Loucy (cell line): Measurements from ENCODE around the gene RNU11.
A peak's percentile ranks its signal among the peaks of the same experiment; 100 is the strongest.

Source experiments
- H2AFZ ChIP-seq: fragments of 200-600 bp; sonication (generic); 2 replicates; pipeline ENCODE4 v1.6.0; 2016; ENCODE audit warnings: antibody characterized with exemption, mild to moderate bottlenecking, low read length, moderate library complexity
- H3F3A ChIP-seq: fragments of 200-600 bp; 2 replicates; pipeline ENCODE4 v1.6.0; 2016; ENCODE audit warnings: antibody characterized with exemption, low read depth, mild to moderate bottlenecking
- H3K27me3 ChIP-seq: fragments of 200-600 bp; sonication (generic); 2 replicates; pipeline ENCODE4 v1.6.1; 2014; ENCODE audit warnings: low read length, mild to moderate bottlenecking; ENCODE audit not compliant: insufficient read depth, poor library complexity, severe bottlenecking
- H3K36me3 ChIP-seq: fragments of 200-600 bp; sonication (generic); 2 replicates; pipeline ENCODE4 v1.6.1; 2016; ENCODE audit warnings: low read length; ENCODE audit not compliant: insufficient read depth
- H3K4me1 ChIP-seq: fragments of 200-600 bp; sonication (generic); 2 replicates; pipeline ENCODE4 v1.5.1; 2014; ENCODE audit warnings: low read length, mild to moderate bottlenecking; ENCODE audit not compliant: insufficient read depth, poor library complexity, severe bottlenecking
- H3K4me2 ChIP-seq: fragments of 200-600 bp; sonication (generic); 2 replicates; pipeline ENCODE4 v1.6.0; 2014; ENCODE audit warnings: antibody characterized with exemption, low read length, low read depth, mild to moderate bottlenecking; ENCODE audit not compliant: poor library complexity, severe bottlenecking
- H3K4me3 ChIP-seq: fragments of 200-600 bp; sonication (generic); 2 replicates; pipeline ENCODE4 v1.5.1; 2014; ENCODE audit warnings: low read length, mild to moderate bottlenecking, mixed read lengths; ENCODE audit not compliant: poor library complexity, severe bottlenecking
- H3K79me2 ChIP-seq: fragments of 200-600 bp; sonication (generic); 2 replicates; pipeline ENCODE4 v1.6.1; 2014; ENCODE audit warnings: low read length; ENCODE audit not compliant: insufficient read depth
- H3K9ac ChIP-seq: fragments of 200-600 bp; sonication (generic); 2 replicates; pipeline ENCODE4 v1.6.0; 2014; ENCODE audit warnings: mild to moderate bottlenecking, low read depth, low read length, moderate library complexity; ENCODE audit not compliant: poor library complexity, severe bottlenecking
- H3K9me2 ChIP-seq: fragments of 200-600 bp; sonication (generic); replicated peaks from 2 replicates; pipeline ENCODE4 v1.6.1; 2016; ENCODE audit warnings: low read depth, low read length, mixed read lengths
- H3K9me3 ChIP-seq: fragments of 200-600 bp; sonication (generic); 2 replicates; pipeline ENCODE4 v1.6.1; 2014; ENCODE audit warnings: mild to moderate bottlenecking, antibody characterized with exemption, low read length, low read depth; ENCODE audit not compliant: insufficient read depth
- H4K20me1 ChIP-seq: fragments of 200-600 bp; sonication (generic); 2 replicates; pipeline ENCODE4 v1.6.0; 2014; ENCODE audit warnings: antibody characterized with exemption, low read length, mild to moderate bottlenecking; ENCODE audit not compliant: insufficient read depth, poor library complexity, severe bottlenecking
- EZH2phosphoT487 ChIP-seq: fragments of 200-600 bp; IDR thresholded peaks from 2 replicates; pipeline ENCODE4 v1.6.1; 2018; ENCODE audit warnings: antibody characterized with exemption, mild to moderate bottlenecking, moderate library complexity, borderline replicate concordance
- TF ChIP-seq, protein P1 (sequence below): fragments of 200-600 bp; sonication (generic); conservative IDR thresholded peaks from 2 replicates; pipeline ENCODE4 v1.5.1; 2014; ENCODE audit warnings: mild to moderate bottlenecking, antibody characterized with exemption, low read length

RNU11 gene

DNA sequence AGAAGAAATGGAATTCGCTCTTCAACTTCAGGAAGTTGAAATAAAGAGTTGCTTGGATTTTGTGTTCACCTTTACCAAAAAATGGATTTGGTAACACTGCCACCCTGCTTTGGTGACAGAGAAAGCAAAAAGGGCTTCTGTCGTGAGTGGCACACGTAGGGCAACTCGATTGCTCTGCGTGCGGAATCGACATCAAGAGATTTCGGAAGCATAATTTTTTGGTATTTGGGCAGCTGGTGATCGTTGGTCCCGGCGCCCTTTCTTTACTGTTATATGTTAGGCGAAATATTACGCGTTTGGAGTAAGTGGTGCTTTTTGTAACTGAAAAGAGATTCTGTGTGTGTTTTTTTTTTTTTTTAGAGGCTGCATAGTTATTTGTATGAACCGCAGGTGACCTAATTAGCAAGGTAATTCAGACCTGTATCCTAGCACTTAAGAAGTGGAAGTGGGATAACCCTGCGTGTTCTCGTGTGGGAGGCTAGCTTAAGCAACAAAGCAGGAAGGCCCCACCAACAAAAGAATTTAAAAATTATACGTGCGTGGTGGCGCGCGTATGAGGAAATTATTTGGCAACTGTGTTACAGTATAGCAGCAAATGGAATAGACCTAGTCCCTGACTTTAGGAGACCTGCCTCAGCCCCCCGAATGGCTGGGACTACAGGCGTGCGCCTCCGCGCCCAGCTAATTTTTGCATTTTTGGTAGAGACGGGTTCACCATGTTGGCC is at the start of gene RNU11:
RNU11 (plus strand) TSS at position 127 of the 725 bp plus-strand sequence.
- TF ChIP-seq, protein P1, sequence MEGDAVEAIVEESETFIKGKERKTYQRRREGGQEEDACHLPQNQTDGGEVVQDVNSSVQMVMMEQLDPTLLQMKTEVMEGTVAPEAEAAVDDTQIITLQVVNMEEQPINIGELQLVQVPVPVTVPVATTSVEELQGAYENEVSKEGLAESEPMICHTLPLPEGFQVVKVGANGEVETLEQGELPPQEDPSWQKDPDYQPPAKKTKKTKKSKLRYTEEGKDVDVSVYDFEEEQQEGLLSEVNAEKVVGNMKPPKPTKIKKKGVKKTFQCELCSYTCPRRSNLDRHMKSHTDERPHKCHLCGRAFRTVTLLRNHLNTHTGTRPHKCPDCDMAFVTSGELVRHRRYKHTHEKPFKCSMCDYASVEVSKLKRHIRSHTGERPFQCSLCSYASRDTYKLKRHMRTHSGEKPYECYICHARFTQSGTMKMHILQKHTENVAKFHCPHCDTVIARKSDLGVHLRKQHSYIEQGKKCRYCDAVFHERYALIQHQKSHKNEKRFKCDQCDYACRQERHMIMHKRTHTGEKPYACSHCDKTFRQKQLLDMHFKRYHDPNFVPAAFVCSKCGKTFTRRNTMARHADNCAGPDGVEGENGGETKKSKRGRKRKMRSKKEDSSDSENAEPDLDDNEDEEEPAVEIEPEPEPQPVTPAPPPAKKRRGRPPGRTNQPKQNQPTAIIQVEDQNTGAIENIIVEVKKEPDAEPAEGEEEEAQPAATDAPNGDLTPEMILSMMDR: 0 out of 2 replicates have a peak, but pooled peaks have one; percentile 20
- TF ChIP-seq EZH2phosphoT487: no peak
- Histone ChIP-seq H4K20me1 (no peaks in the 10 kb centered on the region), H3K4me1 (peaks cover 15% of the 10 kb centered on the region), H3K79me2 (no peaks in the 10 kb centered on the region), H3K9me3 (no peaks in the 10 kb centered on the region), H3K4me2 (peak within 1 kb of the TSS; percentile 68), H3K9ac (peak within 1 kb of the TSS; percentile 75), H3K9me2 (no peaks in the 10 kb centered on the region), H2AFZ (peak within 1 kb of the TSS; percentile 81), H3K36me3 (no peaks in the 10 kb centered on the region), H3K27me3 (no peaks in the 10 kb centered on the region), H3F3A (peaks cover 10% of the 10 kb centered on the region; the same call in 1 of the 2 replicates), H3K4me3 (peak within 1 kb of the TSS; percentile 72)

DNA sequence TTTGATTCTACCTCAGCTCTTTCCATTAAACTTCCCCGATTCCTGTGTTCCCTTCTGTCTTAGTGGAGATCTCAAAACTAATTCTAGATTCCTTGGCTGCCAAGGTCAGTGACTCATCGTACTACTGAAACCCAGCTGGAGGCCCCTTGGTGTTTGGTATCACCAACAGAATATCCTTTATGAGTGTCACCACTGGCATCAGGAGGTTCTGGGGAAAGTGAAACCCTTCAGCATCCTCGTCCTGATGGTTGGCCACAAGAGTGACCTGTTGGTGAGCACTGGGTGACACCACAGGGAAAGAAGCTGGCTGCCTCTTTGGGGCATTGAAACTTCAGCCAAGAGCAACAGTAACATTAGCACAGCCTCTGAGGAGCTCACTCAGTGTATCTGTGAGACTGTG is 46.7 kb upstream of the RNU11 start:
- Histone ChIP-seq H3K9me3 (no peaks in the 10 kb centered on the region), H3F3A (no peaks in the 10 kb centered on the region), H2AFZ (no peak overlapping the region), H3K9ac (no peak overlapping the region), H3K4me3 (no peak overlapping the region), H3K36me3 (no peaks in the 10 kb centered on the region), H3K4me2 (no peak overlapping the region), H3K27me3 (no peaks in the 10 kb centered on the region), H3K79me2 (no peaks in the 10 kb centered on the region), H4K20me1 (no peaks in the 10 kb centered on the region), H3K4me1 (no peaks in the 10 kb centered on the region), H3K9me2 (no peaks in the 10 kb centered on the region)
- no peak for TF ChIP-seq EZH2phosphoT487
- TF ChIP-seq, protein P1: no peak

DNA sequence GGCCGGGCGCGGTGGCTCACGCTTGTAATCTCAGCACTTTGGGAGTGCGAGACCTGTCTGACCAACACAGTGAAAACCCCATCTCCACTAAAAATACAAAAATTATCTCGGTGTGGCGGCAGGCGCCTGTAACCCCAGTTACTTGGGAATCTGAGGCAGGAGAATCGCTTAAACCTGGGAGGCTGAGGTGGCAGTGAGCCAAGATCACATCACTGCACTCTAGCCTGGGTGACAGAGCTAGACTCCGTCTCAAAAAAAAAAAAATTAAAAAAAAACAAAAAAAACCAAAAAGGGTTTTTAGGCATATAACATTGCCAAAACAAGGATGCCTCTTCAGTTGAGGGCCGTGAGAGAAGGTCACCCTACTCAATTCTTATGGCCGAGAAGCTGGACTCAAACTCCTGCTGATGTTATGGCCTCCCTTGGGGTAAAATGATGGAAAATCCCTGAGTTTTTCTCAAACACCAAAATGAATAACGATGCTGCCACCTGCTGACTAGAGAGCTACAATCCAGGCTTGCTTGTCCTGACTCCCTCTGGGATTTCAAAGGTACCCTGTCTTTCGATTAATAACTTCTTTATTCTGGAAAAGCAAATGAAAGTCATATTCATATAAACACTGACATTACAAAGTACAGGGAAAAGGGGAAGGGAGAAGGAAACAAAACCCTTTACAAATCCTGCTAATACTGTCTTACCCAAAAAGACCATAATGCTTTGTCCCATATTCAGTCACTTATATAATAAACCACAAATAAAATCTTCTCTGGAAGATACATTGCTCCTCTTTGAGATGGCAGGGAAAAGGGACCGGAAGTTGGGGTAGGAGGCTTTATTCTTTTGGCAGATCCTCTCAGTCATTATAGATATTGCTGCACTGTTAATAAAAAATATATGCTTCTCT is 45.6 kb upstream of the RNU11 start:
- no peaks in the 10 kb centered on the region for H3F3A ChIP-seq
- TF ChIP-seq, protein P1: peak; percentile 89
- no peak for TF ChIP-seq EZH2phosphoT487
- H3K9me2 ChIP-seq: no peaks in the 10 kb centered on the region
- no peak overlapping the region for H3K4me3 ChIP-seq
- H3K79me2 ChIP-seq: no peaks in the 10 kb centered on the region
- no peak overlapping the region for H3K9ac ChIP-seq
- H4K20me1 ChIP-seq: no peaks in the 10 kb centered on the region
- H3K36me3 ChIP-seq: no peaks in the 10 kb centered on the region
- H3K9me3 ChIP-seq: no peaks in the 10 kb centered on the region
- H3K4me2 ChIP-seq: no peak overlapping the region
- no peaks in the 10 kb centered on the region for H3K4me1 ChIP-seq
- no peaks in the 10 kb centered on the region for H3K27me3 ChIP-seq
- no peak overlapping the region for H2AFZ ChIP-seq
